DMS153 treated with DMSO at 0.1 percent for 48 hours (cell line): ENCODE measurements around the gene UPB1.
A peak's percentile ranks its signal among the peaks of the same experiment; 100 is the strongest.

Source experiments
- DNase-seq: peaks from one replicate; lab custom pipeline; 2025; ENCODE audit not compliant: unreplicated experiment; lab: John Stamatoyannopoulos, UW

Gene UPB1

GRCh38 chr22:24503843-24504338 is 8.8 kb downstream of the UPB1 start:
- DNase-seq: no peak

GRCh38 chr22:24504540-24504939 is 9.4 kb downstream of the UPB1 start:
- DNase-seq: no peak

GRCh38 chr22:24504956-24505736 is 10.0 kb downstream of the UPB1 start:
- peak; percentile 19 for DNase-seq

- peak; percentile 83 for DNase-seq
Observed at GRCh38 chr22:24506802-24507438, 11.8 kb downstream of the UPB1 start.

GRCh38 chr22:24507716-24508115 is 12.6 kb downstream of the UPB1 start:
- DNase-seq: no peak

- no peak for DNase-seq
Observed at GRCh38 chr22:24510637-24511625, 15.8 kb downstream of the UPB1 start.

- no peak for DNase-seq
Observed at GRCh38 chr22:24512043-24512442, 16.9 kb downstream of the UPB1 start.

GRCh38 chr22:24513378-24514240 is 18.5 kb downstream of the UPB1 start:
- DNase-seq: no peak

GRCh38 chr22:24514241-24515026 is 19.3 kb downstream of the UPB1 start:
- no peak for DNase-seq

- DNase-seq: no peak
Observed at GRCh38 chr22:24515027-24515338, 19.9 kb downstream of the UPB1 start.

GRCh38 chr22:24516301-24516737 is 21.2 kb downstream of the UPB1 start:
- no peak for DNase-seq

- no peak for DNase-seq
Observed at GRCh38 chr22:24517446-24517845, 22.3 kb downstream of the UPB1 start.

GRCh38 chr22:24518228-24518627 is 23.1 kb downstream of the UPB1 start:
- DNase-seq: no peak

- DNase-seq: no peak
Observed at GRCh38 chr22:24518771-24519485, 23.8 kb downstream of the UPB1 start.

- no peak for DNase-seq
Observed at GRCh38 chr22:24519496-24519895, 24.4 kb downstream of the UPB1 start.

GRCh38 chr22:24521791-24522245 is 26.7 kb downstream of the UPB1 start:
- DNase-seq: peak; percentile 79

GRCh38 chr22:24523873-24524272 is 28.7 kb downstream of the UPB1 start:
- DNase-seq: no peak

GRCh38 chr22:24525416-24526037 is 30.4 kb downstream of the UPB1 start:
- DNase-seq: peak; percentile 63
